ENCODE data around the gene MAMDC2.

- no peak for TF ChIP-seq EZH2 (IDR thresholded peaks at IDR 0.05)
- TF ChIP-seq MAX (IDR thresholded peaks at IDR 0.05): no peak
- no peak for TF ChIP-seq CTCF (IDR thresholded peaks at IDR 0.05 in 2 of 3, conservative IDR thresholded peaks at IDR 0.05 in 1 of 3; ENCODE audit: borderline replicate concordance in 1 of 3, insufficient read depth in 1 of 3, low read depth in 2 of 3, low read length in 2 of 3)
- no peak for TF ChIP-seq JUND (IDR thresholded peaks at IDR 0.05)
- no peak for TF ChIP-seq EZH2phosphoT487 (IDR thresholded peaks at IDR 0.05; ENCODE audit: borderline replicate concordance)
- TF ChIP-seq SP1 (IDR thresholded peaks at IDR 0.05; ENCODE audit: low read depth): no peak
- TF ChIP-seq ELF1 (IDR thresholded peaks at IDR 0.05; ENCODE audit: borderline replicate concordance, low read depth): no peak
- no peak for TF ChIP-seq CEBPB (IDR thresholded peaks at IDR 0.05; ENCODE audit: low read depth)
- no peak for TF ChIP-seq RAD21 (IDR thresholded peaks at IDR 0.05; ENCODE audit: low read depth)
- TF ChIP-seq POLR2A (IDR thresholded peaks at IDR 0.05; ENCODE audit: borderline replicate concordance, extremely low read depth, insufficient read depth, insufficient read length): no peak
These were observed 2.8 kb downstream of the MAMDC2 start for GRCh38 chr9:70046274-70047070.

Measured in HCT116 (cell line).